ENCODE data around the gene VKORC1.

DNA sequence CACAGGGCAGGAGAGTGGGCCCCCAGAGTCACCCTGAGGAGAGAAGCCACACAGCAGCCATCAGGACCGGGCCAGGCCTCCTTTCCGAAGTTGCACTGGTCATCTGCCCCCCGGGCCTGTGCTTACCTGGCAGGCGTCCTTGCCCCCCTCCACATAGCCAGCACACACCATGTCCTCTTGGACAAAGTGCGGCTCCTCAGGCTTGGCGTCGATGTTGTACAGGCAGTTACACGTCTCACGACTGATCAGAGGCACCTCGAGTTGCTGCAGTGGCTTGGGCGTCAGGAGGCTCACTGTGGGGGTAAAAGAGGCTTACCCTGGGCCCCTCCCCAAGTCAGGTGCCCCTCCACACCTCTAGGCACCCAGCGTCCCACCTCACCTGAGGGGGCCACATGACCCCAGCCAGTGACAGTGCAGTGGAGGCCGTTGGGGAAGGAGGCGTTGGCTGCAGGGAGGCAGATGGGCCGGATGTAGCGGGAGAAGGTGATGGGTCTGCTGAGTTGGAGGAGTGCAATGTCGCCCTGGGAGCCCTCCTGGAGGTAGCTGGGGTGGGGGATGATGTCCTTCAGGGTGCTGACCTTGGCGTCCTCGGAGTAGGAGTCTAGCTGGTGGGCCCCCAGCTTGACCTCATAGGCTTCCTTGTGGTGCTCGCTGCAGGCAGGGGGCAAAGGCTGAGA lies 37.8 kb upstream of the VKORC1 start:
- TF ChIP-seq ZNF274 (IDR thresholded peaks at IDR 0.05; ENCODE audit: low read depth, low read length) (no peak), SUZ12 (IDR thresholded peaks at IDR 0.05; ENCODE audit: extremely low read depth, insufficient read depth, insufficient read length) (no peak)
